ENCODE measurements around the gene KRTAP6-2.

KRTAP6-2 gene

GRCh38 chr21:30620080-30620479, 21.4 kb upstream of the KRTAP6-2 start:
- Histone ChIP-seq H3K36me3 (ENCODE audit: control insufficient read depth, insufficient read depth, low read length) (no peaks in the 10 kb centered on the region), H3K27me3 (ENCODE audit: control insufficient read depth, insufficient read depth, low read length, poor library complexity, severe bottlenecking) (no peaks in the 10 kb centered on the region), H3K4me3 (ENCODE audit: insufficient read depth, low read depth, low read length) (no peak overlapping the region), H3K9me3 (ENCODE audit: control insufficient read depth, low read length) (no peaks in the 10 kb centered on the region), H3K4me1 (ENCODE audit: control insufficient read depth, insufficient read depth, low read length) (no peaks in the 10 kb centered on the region), H3K27ac (ENCODE audit: insufficient read depth, low read depth, low read length, poor library complexity, severe bottlenecking) (no peak overlapping the region)

GRCh38 chr21:30616125-30616524, 17.4 kb upstream of the KRTAP6-2 start, which contains the start of gene KRTAP20-1:
Gene KRTAP20-1, plus strand, starts transcription at chr21:30616425. Its CDS starts 30 bp downstream, at chr21:30616455.
- Histone ChIP-seq H3K27me3 (ENCODE audit: control insufficient read depth, insufficient read depth, low read length, poor library complexity, severe bottlenecking) (no peaks in the 10 kb centered on the region), H3K9me3 (ENCODE audit: control insufficient read depth, low read length) (no peaks in the 10 kb centered on the region), H3K36me3 (ENCODE audit: control insufficient read depth, insufficient read depth, low read length) (no peaks in the 10 kb centered on the region), H3K27ac (ENCODE audit: insufficient read depth, low read depth, low read length, poor library complexity, severe bottlenecking) (no peak within 1 kb of the TSS), H3K4me1 (ENCODE audit: control insufficient read depth, insufficient read depth, low read length) (no peaks in the 10 kb centered on the region), H3K4me3 (ENCODE audit: insufficient read depth, low read depth, low read length) (no peak within 1 kb of the TSS)
- 94% methylated on average over 2 of the region's 2 CpGs; no CpG with 5 or more reads in 1 of the 2 experiments for WGBS, 2 experiments

- Histone ChIP-seq H3K36me3 (ENCODE audit: control insufficient read depth, insufficient read depth, low read length) (no peaks in the 10 kb centered on the region), H3K9me3 (ENCODE audit: control insufficient read depth, low read length) (no peaks in the 10 kb centered on the region), H3K4me3 (ENCODE audit: insufficient read depth, low read depth, low read length) (no peak overlapping the region), H3K27ac (ENCODE audit: insufficient read depth, low read depth, low read length, poor library complexity, severe bottlenecking) (no peak overlapping the region), H3K27me3 (ENCODE audit: control insufficient read depth, insufficient read depth, low read length, poor library complexity, severe bottlenecking) (no peaks in the 10 kb centered on the region), H3K4me1 (ENCODE audit: control insufficient read depth, insufficient read depth, low read length) (no peaks in the 10 kb centered on the region)
Measured at GRCh38 chr21:30615199-30615598, 16.5 kb upstream of the KRTAP6-2 start.

- Histone ChIP-seq H3K27ac (ENCODE audit: insufficient read depth, low read depth, low read length, poor library complexity, severe bottlenecking) (no peak within 1 kb of the TSS), H3K9me3 (ENCODE audit: control insufficient read depth, low read length) (no peaks in the 10 kb centered on the region), H3K36me3 (ENCODE audit: control insufficient read depth, insufficient read depth, low read length) (no peaks in the 10 kb centered on the region), H3K4me3 (ENCODE audit: insufficient read depth, low read depth, low read length) (no peak within 1 kb of the TSS), H3K4me1 (ENCODE audit: control insufficient read depth, insufficient read depth, low read length) (no peaks in the 10 kb centered on the region), H3K27me3 (ENCODE audit: control insufficient read depth, insufficient read depth, low read length, poor library complexity, severe bottlenecking) (no peaks in the 10 kb centered on the region)
- 84 to 86% methylated on average over 2 of the region's 2 CpGs for WGBS, 2 experiments
Measured at GRCh38 chr21:30613836-30614235, 15.1 kb upstream of the KRTAP6-2 start, which contains the start of gene KRTAP6-1. Gene KRTAP6-1, minus strand, starts transcription at chr21:30613930. Its CDS starts 26 bp downstream, at chr21:30613904.

- no peaks in the 10 kb centered on the region for H3K27me3 ChIP-seq (ENCODE audit: control insufficient read depth, insufficient read depth, low read length, poor library complexity, severe bottlenecking)
- H3K27ac ChIP-seq (ENCODE audit: insufficient read depth, low read depth, low read length, poor library complexity, severe bottlenecking) = no peak overlapping the region
- no peaks in the 10 kb centered on the region for H3K36me3 ChIP-seq (ENCODE audit: control insufficient read depth, insufficient read depth, low read length)
- WGBS, 2 experiments = 93 to 100% methylated on average over 1 of the region's 2 CpGs
- no peaks in the 10 kb centered on the region for H3K9me3 ChIP-seq (ENCODE audit: control insufficient read depth, low read length)
- H3K4me3 ChIP-seq (ENCODE audit: insufficient read depth, low read depth, low read length) = no peak overlapping the region
- H3K4me1 ChIP-seq (ENCODE audit: control insufficient read depth, insufficient read depth, low read length) = no peaks in the 10 kb centered on the region
Measured at GRCh38 chr21:30612132-30612531, 13.4 kb upstream of the KRTAP6-2 start.

- Histone ChIP-seq H3K4me3 (ENCODE audit: insufficient read depth, low read depth, low read length) (no peak overlapping the region), H3K27ac (ENCODE audit: insufficient read depth, low read depth, low read length, poor library complexity, severe bottlenecking) (no peak overlapping the region), H3K9me3 (ENCODE audit: control insufficient read depth, low read length) (no peaks in the 10 kb centered on the region), H3K27me3 (ENCODE audit: control insufficient read depth, insufficient read depth, low read length, poor library complexity, severe bottlenecking) (no peaks in the 10 kb centered on the region), H3K4me1 (ENCODE audit: control insufficient read depth, insufficient read depth, low read length) (no peaks in the 10 kb centered on the region), H3K36me3 (ENCODE audit: control insufficient read depth, insufficient read depth, low read length) (no peaks in the 10 kb centered on the region)
- WGBS, 2 experiments = 92 to 93% methylated on average over 2 of the region's 2 CpGs
Measured at GRCh38 chr21:30605968-30606367, 7.3 kb upstream of the KRTAP6-2 start.

GRCh38 chr21:30600787-30601186, 2.1 kb upstream of the KRTAP6-2 start, which contains the start of gene KRTAP22-1:
Gene KRTAP22-1, plus strand, starts transcription at chr21:30601087.
- H3K4me1 ChIP-seq (ENCODE audit: control insufficient read depth, insufficient read depth, low read length) = no peaks in the 10 kb centered on the region
- no peaks in the 10 kb centered on the region for H3K27me3 ChIP-seq (ENCODE audit: control insufficient read depth, insufficient read depth, low read length, poor library complexity, severe bottlenecking)
- H3K9me3 ChIP-seq (ENCODE audit: control insufficient read depth, low read length) = no peaks in the 10 kb centered on the region
- H3K27ac ChIP-seq (ENCODE audit: insufficient read depth, low read depth, low read length, poor library complexity, severe bottlenecking) = no peak within 1 kb of the TSS
- no peak within 1 kb of the TSS for H3K4me3 ChIP-seq (ENCODE audit: insufficient read depth, low read depth, low read length)
- H3K36me3 ChIP-seq (ENCODE audit: control insufficient read depth, insufficient read depth, low read length) = no peaks in the 10 kb centered on the region
- 63% methylated on average over 1 of the region's 1 CpG; no CpG with 5 or more reads in 1 of the 2 experiments for WGBS, 2 experiments

GRCh38 chr21:30592140-30592539, 6.6 kb downstream of the KRTAP6-2 start, which contains the start of gene KRTAP6-3:
Gene KRTAP6-3, plus strand, starts transcription at chr21:30592440. Its CDS starts 6 bp downstream, at chr21:30592446.
- Histone ChIP-seq H3K4me3 (ENCODE audit: insufficient read depth, low read depth, low read length) (no peak within 1 kb of the TSS), H3K27me3 (ENCODE audit: control insufficient read depth, insufficient read depth, low read length, poor library complexity, severe bottlenecking) (no peaks in the 10 kb centered on the region), H3K4me1 (ENCODE audit: control insufficient read depth, insufficient read depth, low read length) (no peaks in the 10 kb centered on the region), H3K27ac (ENCODE audit: insufficient read depth, low read depth, low read length, poor library complexity, severe bottlenecking) (no peak within 1 kb of the TSS), H3K36me3 (ENCODE audit: control insufficient read depth, insufficient read depth, low read length) (no peaks in the 10 kb centered on the region), H3K9me3 (ENCODE audit: control insufficient read depth, low read length) (no peaks in the 10 kb centered on the region)
- 94 to 97% methylated on average over 4 of the region's 4 CpGs for WGBS, 2 experiments

- Histone ChIP-seq H3K27ac (ENCODE audit: insufficient read depth, low read depth, low read length, poor library complexity, severe bottlenecking) (no peak within 1 kb of the TSS), H3K9me3 (ENCODE audit: control insufficient read depth, low read length) (no peaks in the 10 kb centered on the region), H3K4me1 (ENCODE audit: control insufficient read depth, insufficient read depth, low read length) (no peaks in the 10 kb centered on the region), H3K27me3 (ENCODE audit: control insufficient read depth, insufficient read depth, low read length, poor library complexity, severe bottlenecking) (no peaks in the 10 kb centered on the region), H3K4me3 (ENCODE audit: insufficient read depth, low read depth, low read length) (no peak within 1 kb of the TSS), H3K36me3 (ENCODE audit: control insufficient read depth, insufficient read depth, low read length) (no peaks in the 10 kb centered on the region)
Measured at GRCh38 chr21:30590297-30590696, 8.4 kb downstream of the KRTAP6-2 start, which contains the start of gene KRTAP22-2. Gene KRTAP22-2, minus strand, starts transcription at chr21:30590397.

GRCh38 chr21:30582870-30583269, 15.8 kb downstream of the KRTAP6-2 start:
- Histone ChIP-seq H3K36me3 (ENCODE audit: control insufficient read depth, insufficient read depth, low read length) (no peaks in the 10 kb centered on the region), H3K4me1 (ENCODE audit: control insufficient read depth, insufficient read depth, low read length) (peaks cover 12% of the 10 kb centered on the region), H3K9me3 (ENCODE audit: control insufficient read depth, low read length) (no peaks in the 10 kb centered on the region), H3K27ac (ENCODE audit: insufficient read depth, low read depth, low read length, poor library complexity, severe bottlenecking) (no peak overlapping the region), H3K27me3 (ENCODE audit: control insufficient read depth, insufficient read depth, low read length, poor library complexity, severe bottlenecking) (no peaks in the 10 kb centered on the region), H3K4me3 (ENCODE audit: insufficient read depth, low read depth, low read length) (no peak overlapping the region)
- 100% methylated on average over 1 of the region's 1 CpG; no CpG with 5 or more reads in 1 of the 2 experiments for WGBS, 2 experiments

GRCh38 chr21:30580132-30580531, 18.6 kb downstream of the KRTAP6-2 start:
- 75 to 76% methylated on average over 3 of the region's 3 CpGs for WGBS, 2 experiments

More at GRCh38 chr21:30580132-30580531, 18.6 kb downstream of the KRTAP6-2 start:
- Histone ChIP-seq H3K9me3 (ENCODE audit: control insufficient read depth, low read length) (no peaks in the 10 kb centered on the region), H3K27ac (ENCODE audit: insufficient read depth, low read depth, low read length, poor library complexity, severe bottlenecking) (no peak overlapping the region), H3K4me1 (ENCODE audit: control insufficient read depth, insufficient read depth, low read length) (peaks cover 12% of the 10 kb centered on the region), H3K27me3 (ENCODE audit: control insufficient read depth, insufficient read depth, low read length, poor library complexity, severe bottlenecking) (no peaks in the 10 kb centered on the region), H3K4me3 (ENCODE audit: insufficient read depth, low read depth, low read length) (no peak overlapping the region), H3K36me3 (ENCODE audit: control insufficient read depth, insufficient read depth, low read length) (no peaks in the 10 kb centered on the region)
